Suppressor macrophage treated with lipopolysaccharide for 1 hour (primary cell): ENCODE measurements around the gene MTR.

Source experiments
- DNase-seq, 3 donors: peaks; one replicate each; pipeline ENCODE4 v3.0.0-alpha.2; 2020 to 2022

The MTR gene

GRCh38 chr1:236913371-236914037, 118.4 kb downstream of the MTR start:
- no peak for DNase-seq

DNA sequence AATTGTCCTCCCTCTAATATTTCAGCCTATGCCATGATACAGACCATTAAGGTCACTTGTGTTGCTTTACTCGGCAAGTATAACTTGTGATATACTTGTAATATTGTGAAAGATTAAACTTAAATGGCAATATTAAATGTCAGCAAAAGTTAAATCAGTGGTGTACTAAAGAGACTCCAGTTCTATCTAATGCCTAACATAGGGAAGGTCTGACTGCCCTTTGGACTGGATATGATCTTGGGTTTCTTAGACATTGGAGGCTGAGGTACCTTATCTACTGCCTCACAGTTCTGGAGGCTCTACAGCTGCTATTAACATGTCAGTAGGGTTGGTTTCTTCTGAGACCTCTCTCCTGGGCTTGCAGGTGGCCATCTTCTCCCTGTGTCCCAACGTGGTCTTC, 119.3 kb downstream of the MTR start:
- DNase-seq: no peak

GRCh38 chr1:236916131-236916800, 121.2 kb downstream of the MTR start:
- no peak for DNase-seq

DNA sequence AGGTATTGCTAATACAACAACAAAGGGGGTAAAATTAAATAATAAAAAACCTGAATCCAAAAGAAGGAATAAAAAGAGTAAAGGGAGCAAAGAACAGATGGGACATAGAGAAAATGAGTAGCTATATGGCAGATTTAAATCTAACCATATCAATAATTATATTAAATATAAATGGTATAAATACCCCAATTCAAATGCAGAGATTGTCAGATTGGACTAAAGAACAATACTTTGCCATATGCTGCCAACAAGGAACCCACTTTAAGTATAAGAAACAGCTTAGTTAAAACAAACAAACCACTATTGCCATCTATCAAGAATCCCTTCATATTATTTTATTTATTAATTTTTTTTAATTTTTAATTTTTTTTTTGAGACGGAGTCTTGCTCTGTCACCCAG, 122.4 kb downstream of the MTR start:
- DNase-seq: no peak

DNA sequence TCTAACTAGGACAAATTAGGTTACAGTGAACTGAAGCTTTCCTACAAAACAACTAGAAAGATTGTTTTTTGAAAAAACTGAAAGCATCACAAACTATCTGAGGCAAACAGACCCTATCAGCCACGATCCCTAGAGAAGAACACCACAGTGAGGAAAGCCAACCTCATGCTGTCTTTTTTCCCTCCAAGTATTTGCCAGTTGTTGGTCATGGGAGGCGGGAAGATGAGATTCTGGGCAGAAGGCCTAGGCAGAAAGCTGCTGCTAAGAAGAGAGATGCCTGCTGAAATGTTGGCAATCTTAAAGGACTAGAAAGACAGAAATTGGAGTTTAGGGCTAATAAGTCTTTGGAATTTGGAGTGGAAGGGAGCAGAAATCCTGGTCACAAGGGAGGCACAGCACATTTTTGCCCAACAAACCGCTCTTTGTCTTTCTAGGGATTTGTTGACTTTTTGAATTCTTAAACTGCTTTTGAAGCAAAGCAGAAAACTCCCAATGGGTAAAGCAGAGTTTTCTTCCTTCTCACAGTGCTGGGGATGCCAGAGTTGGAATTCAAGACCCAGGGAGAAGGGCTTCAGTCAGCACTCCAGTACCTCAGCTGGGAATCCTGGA, 125.3 kb downstream of the MTR start:
- no peak for DNase-seq

- no peak for DNase-seq
These were observed 126.5 kb downstream of the MTR start for GRCh38 chr1:236921610-236922009.

- no peak for DNase-seq
These were observed 127.1 kb downstream of the MTR start for GRCh38 chr1:236922190-236922589.

- DNase-seq: no peak
These were observed 130.3 kb downstream of the MTR start for GRCh38 chr1:236925386-236925785.

DNA sequence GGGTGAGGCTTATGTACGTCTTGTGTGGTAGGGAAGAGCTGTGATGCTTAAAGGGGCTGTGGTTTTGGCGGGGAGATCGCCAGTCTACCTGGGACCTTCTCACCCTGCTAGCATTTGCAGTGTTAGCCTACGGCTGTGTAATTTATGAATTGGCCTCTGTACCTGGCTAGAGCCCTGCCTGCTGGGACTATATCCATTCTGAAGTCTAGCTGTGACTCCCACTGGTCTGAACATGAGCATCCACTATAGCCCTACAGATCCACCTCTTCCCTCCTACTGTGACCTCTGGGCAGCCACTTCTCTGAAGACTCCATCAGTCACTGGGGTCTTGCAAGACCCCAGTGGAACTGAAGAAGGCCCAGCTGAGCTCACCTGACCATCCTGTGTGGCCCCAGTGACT, 135.4 kb downstream of the MTR start:
- no peak for DNase-seq

DNA sequence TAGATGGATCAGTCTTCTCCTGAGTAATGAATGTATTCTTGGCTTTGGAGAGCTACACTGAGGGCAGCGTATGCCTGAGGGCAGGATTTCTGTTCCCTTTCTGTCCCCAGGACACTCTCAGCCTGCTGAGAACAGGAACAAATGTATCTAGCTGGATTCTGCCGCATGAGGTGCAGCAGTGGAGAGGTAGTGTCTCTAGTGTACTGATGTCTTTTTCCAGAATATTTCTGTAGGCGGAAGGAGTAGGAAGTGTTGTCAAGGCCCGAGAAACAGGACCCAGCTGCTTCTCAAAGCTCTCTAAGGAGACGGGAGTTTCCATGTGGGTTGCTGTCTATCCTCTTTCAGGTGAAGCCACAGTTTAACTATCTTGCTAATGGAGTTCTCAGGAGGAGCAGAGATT, 143.7 kb downstream of the MTR start:
- no peak for DNase-seq

GRCh38 chr1:236942431-236942830, 147.3 kb downstream of the MTR start:
- no peak for DNase-seq

DNA sequence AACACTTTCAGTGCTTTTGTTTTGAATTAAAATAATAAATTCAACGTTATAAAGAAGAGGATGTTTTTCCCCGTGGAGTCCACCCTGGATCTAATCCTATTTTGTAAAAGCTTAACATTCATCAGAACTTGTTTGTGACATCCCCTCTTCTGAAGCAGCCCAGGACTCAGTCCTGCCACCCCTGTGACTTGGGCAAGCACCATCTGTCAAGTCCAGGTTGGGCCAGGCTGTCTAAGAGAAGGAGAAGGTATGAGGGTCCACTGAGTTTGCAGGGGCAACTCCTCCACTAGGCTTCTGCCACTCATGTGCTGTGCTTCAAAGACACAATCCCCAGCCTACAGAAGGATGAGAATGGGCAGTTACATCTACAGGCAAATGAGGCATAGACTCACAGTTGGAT, 149.5 kb downstream of the MTR start:
- no peak for DNase-seq

DNA sequence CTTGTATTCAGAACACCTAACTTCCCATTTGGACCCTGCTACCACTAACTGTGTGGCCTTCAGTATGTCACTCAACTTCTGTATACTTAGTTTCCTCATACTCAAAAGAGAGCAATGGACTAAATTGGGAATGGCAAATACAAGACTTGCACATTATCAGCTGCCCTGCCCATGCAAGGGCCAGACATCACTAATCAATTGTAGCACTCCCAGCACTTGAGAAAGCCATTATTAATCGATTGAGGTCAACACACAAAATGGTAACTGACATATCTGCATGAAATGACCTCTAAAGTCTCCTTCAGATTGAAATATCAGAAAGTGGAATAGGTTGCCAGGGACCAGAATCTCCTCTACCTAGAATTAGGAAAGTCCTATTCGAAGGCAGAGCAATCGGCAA, 149.9 kb downstream of the MTR start:
- no peak for DNase-seq

DNA sequence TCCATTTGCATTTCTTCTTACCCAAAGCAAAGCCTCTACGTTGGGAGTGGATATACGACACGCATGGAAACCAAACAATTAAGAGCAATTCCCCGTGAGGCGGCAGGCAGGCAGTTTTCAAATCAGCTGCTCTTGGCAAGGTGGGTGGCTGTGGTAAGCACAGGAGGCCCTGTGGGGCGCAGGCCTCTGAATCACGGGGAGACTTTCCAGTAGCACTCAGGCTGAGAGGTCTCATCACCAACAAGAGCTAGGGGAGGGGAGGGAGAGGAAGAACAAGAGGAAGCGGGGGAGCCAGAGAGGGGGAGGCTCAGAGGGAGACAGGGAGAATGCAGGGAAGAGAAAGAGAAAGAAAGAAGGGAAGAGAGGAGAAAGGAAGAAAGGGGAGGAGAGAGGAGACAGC, 152.7 kb downstream of the MTR start:
- no peak for DNase-seq

DNA sequence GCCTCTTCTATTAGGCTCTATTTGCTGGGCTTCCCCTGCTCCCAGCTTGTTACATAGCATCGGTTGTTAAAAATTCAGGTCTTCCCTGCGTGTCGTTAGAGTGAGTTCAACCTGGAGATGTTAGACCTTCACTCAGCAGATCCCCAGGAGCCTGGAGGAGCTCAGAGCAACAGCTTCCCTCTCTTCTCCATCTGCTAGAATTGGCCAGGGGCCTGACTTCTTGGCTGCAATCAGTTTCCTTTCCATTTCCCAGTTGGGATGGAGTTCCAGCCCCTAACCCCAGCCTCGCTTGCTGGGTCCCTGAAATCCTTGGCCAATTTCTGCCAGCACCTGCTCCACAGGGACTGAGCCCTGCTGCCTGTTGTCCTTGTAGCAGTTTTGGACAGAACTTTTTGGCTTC, 153.3 kb downstream of the MTR start:
- DNase-seq: no peak

- DNase-seq: no peak
These were observed 153.9 kb downstream of the MTR start for GRCh38 chr1:236948996-236949395.

DNA sequence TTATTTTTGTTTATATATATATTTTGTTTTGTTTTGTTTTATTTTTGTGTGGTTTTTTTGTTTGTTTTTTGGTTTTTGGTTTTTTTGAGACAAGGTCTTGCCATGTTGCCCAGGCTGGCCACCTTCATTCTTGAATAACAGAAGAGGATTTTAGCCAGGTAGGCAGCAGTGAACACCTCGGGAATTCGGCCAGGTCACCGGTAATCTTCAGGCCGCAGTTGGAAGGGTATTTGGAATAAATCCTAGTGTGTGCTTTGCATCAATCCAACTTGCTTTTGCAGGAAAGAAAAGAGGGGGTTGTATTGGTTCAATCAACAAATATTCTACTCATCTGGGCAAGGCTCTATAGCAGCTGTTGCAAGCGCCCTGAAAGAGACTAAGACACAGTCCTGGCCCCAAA, 155.3 kb downstream of the MTR start:
- no peak for DNase-seq

GRCh38 chr1:236951672-236952071, 156.6 kb downstream of the MTR start:
- DNase-seq: no peak

- DNase-seq: no peak
These were observed 157.3 kb downstream of the MTR start for GRCh38 chr1:236952246-236953003.

GRCh38 chr1:236953151-236953700, 158.1 kb downstream of the MTR start:
- DNase-seq: no peak
